Measurements from ENCODE around the gene DHCR24. TPM values are rescaled to one million over a fixed set of nuclear protein-coding genes. Genes with fewer than 3 reads are reported as not detected.

DHCR24 gene
- total and polyA plus RNA-seq, 2 of the 13 experiments (the other 11 are each of a cell fraction or from before 2014, with no cell fraction given) = 374 to 448 TPM

- intact Hi-C loops (cut with micrococcal nuclease; ENCODE audit: unreplicated experiment) (no loop called here), in situ Hi-C loops (cut with HindIII; ENCODE audit: extremely low pct_ligation_motif_present, low pct_unique_long_range_greater_than_20kb) (no loop called here)
- Histone ChIP-seq H3K36me3 (replicated peaks in 1 of 2; ENCODE audit: control insufficient read depth in 1 of 2, insufficient read depth in 2 of 2, low read length in 2 of 2) (no peaks in the 10 kb centered on the region), H3K27me3 (ENCODE audit: control insufficient read depth in 1 of 2, insufficient read depth in 2 of 2, low read length in 2 of 2) (no peaks in the 10 kb centered on the region; a peak in 1 of 5 replicates), H3K4me3 (replicated peaks in 1 of 3; ENCODE audit: insufficient read depth in 1 of 3, low read depth in 2 of 3, low read length in 3 of 3) (no peak overlapping the region), H3K4me1 (ENCODE audit: insufficient read depth, low read length) (peaks cover 7% of the 10 kb centered on the region; the same call in 1 of the 2 replicates), H3K9me3 (ENCODE audit: low read length) (no peaks in the 10 kb centered on the region), H3K27ac (ENCODE audit: extremely low read length, insufficient read depth, low read length) (no peak overlapping the region), H4K20me1 (ENCODE audit: insufficient read depth, low read length) (no peaks in the 10 kb centered on the region; the same call in none of the 2 replicates), H3K4me2 (ENCODE audit: low read depth, low read length) (no peak overlapping the region), H2AFZ (ENCODE audit: low read length) (no peak overlapping the region), H3K9ac (ENCODE audit: insufficient read depth, low read depth, low read length) (no peak overlapping the region), H3K79me2 (ENCODE audit: insufficient read depth, low read length) (no peaks in the 10 kb centered on the region)
- no peak for FAIRE-seq
- POLR2A ChIA-PET = interaction anchor here (1.2 kb wide), 1 partner anchor 22 kb away, joined by 3 read pairs; no protein-coding TSS in a partner anchor
- CTCF ChIA-PET (ENCODE audit: low intra/inter-chr PET ratio, low total read pairs) = no interaction called here
- WGBS (ENCODE audit: low lambda C conversion rate) = 81% methylated on average over 4 of the region's 5 CpGs
- DNase-seq (ENCODE audit: low spot score) = no peak
- no peak for ATAC-seq
- no peak for TF ChIP-seq ARNT (IDR thresholded peaks at IDR 0.05)
- TF ChIP-seq MTERF4 (CRISPR knock-in tag; IDR thresholded peaks at IDR 0.05) = no peak
- 0 out of 2 replicates have a peak, but pooled peaks have one; percentile 3 for TF ChIP-seq ZNF7 (CRISPR knock-in tag; IDR thresholded peaks at IDR 0.05)
- no peak for TF ChIP-seq FOXO1 (CRISPR knock-in tag; IDR thresholded peaks at IDR 0.05)
- BruUV-seq (replicated peaks) = no TSS peak
Measured at GRCh38 chr1:54843449-54843848, 43.5 kb downstream of the DHCR24 start.

- DNase-seq (ENCODE audit: low spot score) (no peak), ATAC-seq (no peak), FAIRE-seq (no peak)
- H3K4me1 ChIP-seq (ENCODE audit: insufficient read depth, low read length) = peaks cover 7% of the 10 kb centered on the region; the same call in 1 of the 2 replicates
- H3K4me2 ChIP-seq (ENCODE audit: low read depth, low read length) = no peak overlapping the region
- intact Hi-C loops (cut with micrococcal nuclease; ENCODE audit: unreplicated experiment) = no loop called here
- POLR2A ChIA-PET = no interaction called here
- H3K9me3 ChIP-seq (ENCODE audit: low read length) = no peaks in the 10 kb centered on the region
- H3K36me3 ChIP-seq (replicated peaks in 1 of 2; ENCODE audit: control insufficient read depth in 1 of 2, insufficient read depth in 2 of 2, low read length in 2 of 2) = no peaks in the 10 kb centered on the region
- H3K4me3 ChIP-seq (replicated peaks in 1 of 3; ENCODE audit: insufficient read depth in 1 of 3, low read depth in 2 of 3, low read length in 3 of 3) = no peak overlapping the region
- CTCF ChIA-PET (ENCODE audit: low intra/inter-chr PET ratio, low total read pairs) = no interaction called here
- no peak overlapping the region for H3K9ac ChIP-seq (ENCODE audit: insufficient read depth, low read depth, low read length)
- no peaks in the 10 kb centered on the region for H3K79me2 ChIP-seq (ENCODE audit: insufficient read depth, low read length)
- in situ Hi-C loops (cut with HindIII; ENCODE audit: extremely low pct_ligation_motif_present, low pct_unique_long_range_greater_than_20kb) = no loop called here
- H3K27ac ChIP-seq (ENCODE audit: extremely low read length, insufficient read depth, low read length) = no peak overlapping the region
- TF ChIP-seq ZNF761 (CRISPR knock-in tag; conservative IDR thresholded peaks at IDR 0.05) (no peak), ZNF282 (IDR thresholded peaks at IDR 0.05; ENCODE audit: partially characterized antibody) (no peak), ZBTB8A (CRISPR knock-in tag; IDR thresholded peaks at IDR 0.05; ENCODE audit: borderline replicate concordance, low read depth) (no peak), RARA (CRISPR knock-in tag; IDR thresholded peaks at IDR 0.05) (no peak), ZFP36L2 (CRISPR knock-in tag; IDR thresholded peaks at IDR 0.05) (no peak), SRY (CRISPR knock-in tag; IDR thresholded peaks at IDR 0.05) (no peak), PAF1 (CRISPR knock-in tag; IDR thresholded peaks at IDR 0.05) (no peak), TCF7 (IDR thresholded peaks at IDR 0.05; ENCODE audit: low read depth) (no peak), ZMYM3 (CRISPR knock-in tag; IDR thresholded peaks at IDR 0.05) (no peak), ZC3H13 (CRISPR knock-in tag; IDR thresholded peaks at IDR 0.05) (no peak), CBFB (CRISPR knock-in tag; IDR thresholded peaks at IDR 0.05) (no peak), ZNF562 (CRISPR knock-in tag; IDR thresholded peaks at IDR 0.05; ENCODE audit: borderline replicate concordance) (no peak), ZNF644 (CRISPR knock-in tag; IDR thresholded peaks at IDR 0.05; ENCODE audit: low read depth) (no peak), ZNF354B (CRISPR knock-in tag; IDR thresholded peaks at IDR 0.05) (no peak), FOXM1 (CRISPR knock-in tag; IDR thresholded peaks at IDR 0.05) (no peak)
- H3K27me3 ChIP-seq (ENCODE audit: control insufficient read depth in 1 of 2, insufficient read depth in 2 of 2, low read length in 2 of 2) = no peaks in the 10 kb centered on the region; a peak in 1 of 5 replicates
- no TSS peak for BruUV-seq (replicated peaks)
- 95% methylated on average over 9 of the region's 9 CpGs for WGBS (ENCODE audit: low lambda C conversion rate)
- no peak overlapping the region for H2AFZ ChIP-seq (ENCODE audit: low read length)
- H4K20me1 ChIP-seq (ENCODE audit: insufficient read depth, low read length) = no peaks in the 10 kb centered on the region; the same call in 1 of the 2 replicates
Measured at GRCh38 chr1:54842963-54843362, 44.0 kb downstream of the DHCR24 start.

All from HepG2 (cell line).